Gastrocnemius medialis (tissue), 4 donors: Measurements from ENCODE around the gene CDH20.

Experiments
- CTCF ChIP-seq, 5 experiments: fragments of 450-650 bp in 3 of 5; fragments of 200-600 bp in 2 of 5; sonication (generic) in 2 of 5; IDR thresholded peaks in 4 of 5; conservative IDR thresholded peaks in 1 of 5; 1 replicate in 4 of 5; 2 replicates in 1 of 5; pipeline ENCODE4 v1.5.1; 2016 to 2019; ENCODE audit warnings: antibody characterized with exemption in 5 of 5, mild to moderate bottlenecking in 3 of 5, moderate library complexity in 3 of 5
- POLR2A ChIP-seq, 2 donors: fragments of 450-650 bp; IDR thresholded peaks; one replicate each; pipeline ENCODE4 v1.6.1; 2017; ENCODE audit warnings: antibody characterized with exemption in 2 of 2, mild to moderate bottlenecking in 2 of 2, moderate library complexity in 2 of 2

- TF ChIP-seq CTCF (IDR thresholded peaks at IDR 0.05 in 4 of 5, conservative IDR thresholded peaks at IDR 0.05 in 1 of 5) (no peak), POLR2A (IDR thresholded peaks at IDR 0.05) (no peak)
Observed at GRCh38 chr18:61591253-61591652, 258.0 kb downstream of the CDH20 start.
